ENCODE results near the gene CINP.

DNA sequence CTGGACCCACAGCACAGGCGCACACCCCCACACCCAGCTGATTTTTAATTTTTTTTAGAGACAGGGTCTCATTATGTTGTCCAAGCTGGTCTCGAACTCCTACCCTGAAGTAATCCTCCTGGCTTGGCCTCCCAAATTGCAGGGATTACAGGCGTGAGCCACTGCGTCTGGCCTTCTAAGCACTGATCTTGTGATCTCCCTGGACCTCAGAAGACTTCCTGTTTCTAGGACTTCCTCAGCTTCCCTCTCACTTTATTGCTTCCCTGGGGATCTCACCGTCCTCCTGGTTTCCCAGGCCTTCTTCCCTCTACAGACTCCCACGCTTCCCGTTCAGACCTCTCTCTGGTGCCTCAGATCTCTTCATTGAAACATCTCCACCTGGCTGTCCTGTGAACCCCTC, 29.3 kb downstream of the CINP start:
- TF ChIP-seq, protein P1, sequence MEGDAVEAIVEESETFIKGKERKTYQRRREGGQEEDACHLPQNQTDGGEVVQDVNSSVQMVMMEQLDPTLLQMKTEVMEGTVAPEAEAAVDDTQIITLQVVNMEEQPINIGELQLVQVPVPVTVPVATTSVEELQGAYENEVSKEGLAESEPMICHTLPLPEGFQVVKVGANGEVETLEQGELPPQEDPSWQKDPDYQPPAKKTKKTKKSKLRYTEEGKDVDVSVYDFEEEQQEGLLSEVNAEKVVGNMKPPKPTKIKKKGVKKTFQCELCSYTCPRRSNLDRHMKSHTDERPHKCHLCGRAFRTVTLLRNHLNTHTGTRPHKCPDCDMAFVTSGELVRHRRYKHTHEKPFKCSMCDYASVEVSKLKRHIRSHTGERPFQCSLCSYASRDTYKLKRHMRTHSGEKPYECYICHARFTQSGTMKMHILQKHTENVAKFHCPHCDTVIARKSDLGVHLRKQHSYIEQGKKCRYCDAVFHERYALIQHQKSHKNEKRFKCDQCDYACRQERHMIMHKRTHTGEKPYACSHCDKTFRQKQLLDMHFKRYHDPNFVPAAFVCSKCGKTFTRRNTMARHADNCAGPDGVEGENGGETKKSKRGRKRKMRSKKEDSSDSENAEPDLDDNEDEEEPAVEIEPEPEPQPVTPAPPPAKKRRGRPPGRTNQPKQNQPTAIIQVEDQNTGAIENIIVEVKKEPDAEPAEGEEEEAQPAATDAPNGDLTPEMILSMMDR (IDR thresholded peaks at IDR 0.05) = no peak
- TF ChIP-seq EP300 (IDR thresholded peaks at IDR 0.05) (no peak), POLR2A (IDR thresholded peaks at IDR 0.05) (no peak)
